ENCODE measurements around the gene MAML1.

The MAML1 gene

GRCh38 chr5:179805529-179806249 lies 73.1 kb downstream of the MAML1 start:
- DNase-seq (ENCODE audit: low read depth in 2 of 2), result no peak

DNA sequence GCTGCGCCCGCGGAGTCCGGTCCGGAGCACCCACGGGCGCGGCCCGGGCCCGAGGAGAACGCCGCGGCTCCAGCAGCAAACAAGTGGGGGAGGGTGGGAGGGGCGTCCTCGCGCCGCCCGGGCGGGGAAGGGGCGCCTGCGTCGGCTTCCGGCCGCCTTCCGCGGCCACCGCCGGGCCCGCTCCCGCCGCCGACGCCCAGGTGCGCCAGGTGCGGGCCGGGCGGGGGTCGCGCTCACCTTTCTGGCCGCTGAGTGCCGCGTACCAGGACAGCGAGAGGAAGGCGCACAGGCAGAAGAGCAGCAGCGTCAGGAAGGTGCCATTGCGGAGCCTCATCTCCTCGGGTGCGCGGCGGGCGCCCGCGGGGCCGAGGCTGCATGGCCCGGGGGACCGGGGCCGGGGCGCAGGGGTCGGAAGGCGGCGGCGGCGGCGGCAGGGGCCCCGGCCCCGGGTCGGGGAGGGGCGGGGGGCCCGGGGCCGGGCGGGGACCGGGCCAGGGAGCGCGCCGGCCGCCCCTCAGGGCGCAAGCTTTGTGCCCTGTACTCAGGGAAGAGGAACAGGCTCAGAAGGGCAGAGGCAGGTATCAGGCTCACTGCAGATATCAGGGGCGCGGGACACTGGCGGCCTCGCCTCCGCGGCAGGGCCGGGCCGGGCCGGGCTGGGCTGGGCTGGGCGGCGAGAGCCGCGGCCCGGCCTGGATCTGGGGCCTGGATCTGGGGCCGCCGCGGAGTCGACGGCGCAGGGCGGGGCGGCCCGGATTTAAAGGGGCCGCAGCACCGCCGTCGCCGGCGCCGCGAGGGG lies 73.8 kb downstream of the MAML1 start, which contains the start of gene MGAT4B:
MGAT4B (minus strand) TSS at position 617 of the 799 bp plus-strand sequence; CDS start at position 334, 283 bp downstream.
- peak in 1 of 2 donors; percentile 50 for DNase-seq (ENCODE audit: low read depth in 2 of 2)

DNA sequence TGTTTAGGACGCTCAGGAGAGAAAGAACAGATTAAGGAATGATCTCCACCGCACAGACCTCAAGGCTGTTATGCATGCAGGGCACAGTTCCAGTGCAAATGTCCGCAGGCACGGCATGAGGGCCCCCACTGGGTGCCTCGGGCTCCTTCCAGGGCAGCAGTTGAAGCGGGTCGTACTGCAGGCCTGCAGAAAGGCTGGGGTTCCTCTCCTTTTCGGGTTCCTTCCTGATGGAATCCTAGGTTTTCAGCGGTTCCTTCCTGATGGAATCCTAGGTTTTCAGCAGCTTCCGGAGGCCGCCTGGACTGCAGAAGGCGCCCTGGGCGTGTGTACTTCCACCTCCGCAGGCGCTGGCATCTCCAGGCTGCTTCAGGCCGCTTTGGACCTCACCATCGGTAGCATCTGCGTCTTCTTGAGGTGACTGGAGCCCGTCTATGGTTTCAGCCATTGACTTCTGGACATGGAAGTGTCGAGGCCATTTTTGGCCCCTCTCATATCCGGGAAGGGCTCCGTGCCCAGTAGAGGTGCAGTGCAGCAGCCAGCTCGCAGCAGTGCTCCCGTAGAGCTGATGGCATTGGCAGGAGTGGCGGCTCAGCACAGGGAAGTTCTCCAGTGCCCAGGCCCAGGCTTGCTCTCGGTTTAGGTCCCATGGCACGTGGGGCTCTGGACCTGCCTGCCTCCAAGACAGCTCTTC lies 79.7 kb downstream of the MAML1 start:
- DNase-seq (ENCODE audit: low read depth in 2 of 2), result no peak

GRCh38 chr5:179812997-179813607 lies 80.5 kb downstream of the MAML1 start:
- DNase-seq (ENCODE audit: low read depth in 2 of 2), result no peak

DNA sequence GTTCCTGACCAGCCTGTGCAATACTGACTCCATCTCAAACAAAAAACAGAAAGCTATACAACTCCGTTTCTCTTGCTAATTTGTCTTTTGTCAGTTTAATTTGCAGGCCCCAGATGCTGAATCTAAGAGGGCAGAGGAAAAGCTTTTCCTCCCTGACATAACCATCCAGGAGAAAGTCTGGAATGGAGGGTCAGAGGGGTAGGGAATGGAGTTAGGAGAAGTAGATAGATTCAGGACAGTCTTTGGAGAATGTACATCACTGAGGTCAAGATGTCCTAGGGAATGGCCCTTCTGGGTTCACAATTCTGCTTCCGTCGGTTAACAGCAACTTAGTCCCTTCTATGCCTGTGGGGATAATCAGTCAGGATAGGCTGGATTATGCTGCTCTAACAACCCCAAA lies 81.5 kb downstream of the MAML1 start:
- DNase-seq (ENCODE audit: low read depth in 2 of 2), result no peak

- DNase-seq (ENCODE audit: low read depth in 2 of 2), result no peak
Measured at GRCh38 chr5:179815491-179816249, 83.0 kb downstream of the MAML1 start.

GRCh38 chr5:179816401-179816795 lies 83.8 kb downstream of the MAML1 start:
- DNase-seq (ENCODE audit: low read depth in 2 of 2), result no peak

- DNase-seq (ENCODE audit: low read depth in 2 of 2), result no peak
Measured at GRCh38 chr5:179816796-179817469, 84.3 kb downstream of the MAML1 start.

- DNase-seq (ENCODE audit: low read depth in 2 of 2), result no peak
Measured at GRCh38 chr5:179817470-179817840, 84.8 kb downstream of the MAML1 start.

- DNase-seq (ENCODE audit: low read depth in 2 of 2), result no peak
Measured at GRCh38 chr5:179817890-179818745, 85.5 kb downstream of the MAML1 start.

GRCh38 chr5:179818746-179819295 lies 86.2 kb downstream of the MAML1 start:
- DNase-seq (ENCODE audit: low read depth in 2 of 2), result peak in 1 of 2 donors; percentile 66

DNA sequence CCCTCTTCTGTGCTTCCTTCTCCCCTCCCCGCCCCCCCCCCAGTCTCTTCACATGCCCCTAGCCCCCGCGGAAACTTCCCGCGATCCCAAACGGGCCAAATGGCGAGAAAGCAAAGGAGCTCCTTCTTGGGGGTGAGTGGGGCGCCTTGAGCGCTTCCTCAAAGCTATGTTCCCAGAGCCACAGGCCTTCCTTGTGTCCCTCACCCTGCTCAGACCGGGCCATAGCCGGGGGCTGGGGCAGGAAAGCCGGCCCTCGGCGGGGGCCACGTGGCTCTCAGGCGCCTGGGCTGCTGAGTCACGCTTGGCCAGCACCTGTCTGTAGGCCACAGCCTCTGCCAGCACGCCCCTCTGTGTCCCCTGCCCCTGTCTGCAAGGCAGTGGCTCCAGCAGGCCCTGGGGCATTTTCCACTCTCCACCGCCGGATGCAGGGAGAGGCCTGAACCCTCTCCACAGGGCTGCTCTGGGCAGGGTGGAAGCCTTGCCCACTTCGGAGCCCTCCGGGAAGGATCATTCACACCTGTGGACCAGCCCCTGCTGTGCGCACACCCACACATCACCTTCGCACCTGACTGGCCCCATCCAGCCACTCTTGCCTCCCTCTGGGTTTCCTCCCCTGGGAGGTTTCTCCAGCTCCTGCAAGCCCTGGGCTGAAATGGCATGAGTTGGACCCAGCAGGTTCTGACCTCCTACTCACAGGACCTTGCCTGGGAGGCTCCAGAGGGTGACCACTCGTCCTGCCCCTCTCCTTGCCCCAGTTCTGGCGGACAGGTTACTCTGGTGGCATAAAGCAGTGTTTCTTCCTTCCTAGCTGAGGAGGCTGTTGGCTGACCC lies 86.9 kb downstream of the MAML1 start:
- no peak for DNase-seq (ENCODE audit: low read depth in 2 of 2)

- DNase-seq (ENCODE audit: low read depth in 2 of 2), result no peak
Measured at GRCh38 chr5:179820127-179820482, 87.5 kb downstream of the MAML1 start.

- peak; percentile 65 to 69 for DNase-seq (ENCODE audit: low read depth in 2 of 2)
Measured at GRCh38 chr5:179820483-179821297, 88.1 kb downstream of the MAML1 start, which contains the start of gene SQSTM1. SQSTM1 (plus strand) TSS chr5:179820905; CDS start chr5:179820937, 32 bp downstream.

DNA sequence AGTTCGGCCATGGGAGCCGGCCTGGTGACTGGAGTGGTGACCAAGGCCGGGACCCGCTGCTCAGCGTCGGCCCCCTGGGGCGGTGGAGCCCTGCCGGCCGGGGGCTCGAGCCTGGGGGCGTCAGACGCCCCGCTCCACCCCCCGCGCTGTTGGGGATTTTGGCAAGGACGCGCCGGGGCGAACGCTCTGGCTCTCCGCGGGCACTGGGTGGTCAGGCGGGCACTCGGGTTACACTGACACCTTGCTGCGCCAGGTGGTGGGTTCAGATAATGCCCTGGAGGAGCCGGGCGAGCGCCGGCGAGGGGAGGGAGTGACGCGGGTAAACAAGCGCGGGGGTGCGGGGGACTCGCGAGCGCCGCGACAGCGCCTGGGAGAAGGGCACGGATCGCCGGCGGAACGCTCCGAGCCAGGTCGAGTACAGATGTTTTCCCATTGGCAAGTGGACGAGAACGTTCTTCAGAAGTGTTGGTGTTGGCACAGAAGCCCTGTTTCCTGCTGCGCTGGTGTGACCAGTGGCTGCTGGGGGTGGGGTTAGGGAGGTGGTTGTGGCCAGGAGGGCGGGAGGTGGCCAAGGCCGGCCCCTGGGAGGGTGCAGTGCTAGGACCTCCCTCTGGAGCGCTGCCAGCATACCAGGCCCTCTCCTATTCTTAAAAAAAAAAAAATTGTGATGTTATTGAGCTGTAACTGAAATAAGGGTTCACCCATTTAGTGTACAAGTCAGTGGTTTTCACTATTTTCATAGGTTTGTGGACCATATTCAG lies 88.9 kb downstream of the MAML1 start:
- DNase-seq (ENCODE audit: low read depth in 2 of 2), result peak; percentile 74 to 78

- no peak for DNase-seq (ENCODE audit: low read depth in 2 of 2)
Measured at GRCh38 chr5:179822059-179822432, 89.4 kb downstream of the MAML1 start.

DNA sequence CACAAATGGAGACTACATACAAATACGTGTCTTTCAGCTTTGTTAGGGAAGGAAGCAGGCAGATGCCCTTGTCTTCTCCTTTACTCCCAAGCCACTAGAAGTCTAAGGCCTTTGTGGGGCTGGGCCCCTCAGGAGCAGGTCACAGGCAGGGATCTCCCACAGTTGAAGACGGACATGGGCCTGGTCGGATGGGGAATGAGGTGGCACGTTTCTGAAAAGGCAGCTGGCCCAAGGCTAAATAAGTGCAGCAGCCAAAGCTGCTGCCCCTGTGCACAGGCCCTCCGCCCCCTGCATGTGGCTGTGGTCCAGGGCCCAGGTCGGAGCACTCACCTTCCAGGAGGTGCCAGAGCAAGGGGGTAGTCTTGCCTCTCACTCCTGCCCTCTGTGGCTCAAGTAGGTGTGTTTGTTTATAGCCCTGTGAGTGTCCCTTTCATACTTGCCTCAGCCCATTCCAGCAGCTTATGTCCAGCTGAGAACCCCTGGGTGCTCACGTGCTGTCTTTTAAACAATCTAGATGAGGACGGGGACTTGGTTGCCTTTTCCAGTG lies 89.9 kb downstream of the MAML1 start:
- DNase-seq (ENCODE audit: low read depth in 2 of 2), result no peak
